NCI-H2107 treated with DMSO at 0.1 percent for 48 hours (cell line): ENCODE data around the gene MRC2.
"Not testable (repeated sequence)": the region's sequence is repeated elsewhere in the genome, so short reads cannot be mapped to it uniquely, and the experiment has no call there.

ENCODE experiments used
- DNase-seq: peaks from one replicate; lab custom pipeline; 2025; ENCODE audit not compliant: unreplicated experiment; lab: John Stamatoyannopoulos, UW

Gene MRC2

GRCh38 chr17:62676231-62676943 is 48.9 kb downstream of the MRC2 start:
- DNase-seq: no peak

DNA sequence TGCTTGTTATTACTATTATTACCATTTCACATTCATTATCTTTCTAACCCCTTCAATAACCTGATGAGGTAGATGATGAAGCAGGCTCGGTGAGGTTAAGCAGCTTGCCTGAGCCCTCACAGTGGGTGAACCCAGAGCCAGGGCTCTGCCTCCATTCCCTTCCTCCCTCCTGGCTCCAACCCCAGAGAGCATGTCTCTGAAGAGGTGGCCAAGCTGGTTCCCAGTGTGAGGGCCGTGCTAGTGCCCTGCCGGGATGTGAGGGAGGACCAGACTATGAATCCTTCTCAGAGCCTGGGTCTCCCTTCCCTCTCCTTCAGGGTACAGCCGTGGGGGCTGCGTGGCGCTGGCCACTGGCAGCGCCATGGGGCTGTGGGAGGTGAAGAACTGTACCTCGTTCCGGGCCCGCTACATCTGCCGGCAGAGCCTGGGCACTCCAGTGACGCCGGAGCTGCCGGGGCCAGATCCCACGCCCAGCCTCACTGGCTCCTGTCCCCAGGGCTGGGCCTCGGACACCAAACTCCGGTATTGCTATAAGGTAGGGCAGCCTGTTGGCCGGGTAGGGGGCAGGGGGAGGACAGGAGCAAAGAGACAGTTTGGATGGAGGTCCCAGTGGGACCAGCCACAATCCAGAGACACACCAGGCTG is 49.6 kb downstream of the MRC2 start:
- no peak for DNase-seq

GRCh38 chr17:62678214-62678919 is 50.9 kb downstream of the MRC2 start:
- no peak for DNase-seq

GRCh38 chr17:62679866-62680377 is 52.5 kb downstream of the MRC2 start:
- DNase-seq: no peak

GRCh38 chr17:62680541-62681052 is 53.1 kb downstream of the MRC2 start:
- no peak for DNase-seq

GRCh38 chr17:62681061-62681938 is 53.8 kb downstream of the MRC2 start:
- DNase-seq: no peak

- DNase-seq: no peak
These were observed 54.5 kb downstream of the MRC2 start for GRCh38 chr17:62681939-62682381.

DNA sequence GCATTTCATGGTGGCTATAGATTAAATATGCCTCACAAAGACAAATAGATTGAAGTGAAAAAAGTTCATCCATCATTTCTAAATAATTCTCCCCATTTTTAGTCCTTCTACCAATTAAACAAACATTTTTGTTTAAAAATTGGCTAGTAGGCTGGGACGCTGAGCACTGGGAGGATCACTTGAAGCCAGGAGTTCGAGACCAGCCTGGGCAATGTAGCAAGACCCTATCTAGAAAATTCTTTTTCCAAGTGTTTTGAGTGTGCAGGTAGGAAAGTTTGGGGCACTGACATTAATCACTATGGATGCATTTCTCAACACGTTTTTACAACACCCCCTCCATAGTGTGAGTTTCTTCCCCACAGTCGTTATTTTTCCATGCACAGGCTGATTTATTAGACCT is 56.7 kb downstream of the MRC2 start:
- no peak for DNase-seq

DNA sequence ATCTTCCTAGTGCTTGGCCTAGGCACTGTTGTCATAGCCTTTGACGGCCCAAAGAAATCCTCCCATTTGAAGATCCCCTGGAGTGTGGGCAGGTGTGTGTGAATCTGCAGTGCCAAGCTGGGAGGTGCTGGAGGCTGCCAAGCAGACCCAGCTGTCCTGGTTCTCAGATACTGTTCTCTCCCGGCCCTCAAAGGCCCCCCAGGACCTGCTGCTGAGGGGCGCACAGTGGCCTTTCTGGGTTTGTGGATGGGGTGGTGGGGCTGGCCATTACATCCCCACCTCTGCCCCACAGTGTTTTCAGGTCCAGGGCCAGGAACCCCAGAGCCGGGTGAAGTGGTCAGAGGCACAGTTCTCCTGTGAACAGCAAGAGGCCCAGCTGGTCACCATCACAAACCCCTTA is 60.5 kb downstream of the MRC2 start:
- no peak for DNase-seq

DNA sequence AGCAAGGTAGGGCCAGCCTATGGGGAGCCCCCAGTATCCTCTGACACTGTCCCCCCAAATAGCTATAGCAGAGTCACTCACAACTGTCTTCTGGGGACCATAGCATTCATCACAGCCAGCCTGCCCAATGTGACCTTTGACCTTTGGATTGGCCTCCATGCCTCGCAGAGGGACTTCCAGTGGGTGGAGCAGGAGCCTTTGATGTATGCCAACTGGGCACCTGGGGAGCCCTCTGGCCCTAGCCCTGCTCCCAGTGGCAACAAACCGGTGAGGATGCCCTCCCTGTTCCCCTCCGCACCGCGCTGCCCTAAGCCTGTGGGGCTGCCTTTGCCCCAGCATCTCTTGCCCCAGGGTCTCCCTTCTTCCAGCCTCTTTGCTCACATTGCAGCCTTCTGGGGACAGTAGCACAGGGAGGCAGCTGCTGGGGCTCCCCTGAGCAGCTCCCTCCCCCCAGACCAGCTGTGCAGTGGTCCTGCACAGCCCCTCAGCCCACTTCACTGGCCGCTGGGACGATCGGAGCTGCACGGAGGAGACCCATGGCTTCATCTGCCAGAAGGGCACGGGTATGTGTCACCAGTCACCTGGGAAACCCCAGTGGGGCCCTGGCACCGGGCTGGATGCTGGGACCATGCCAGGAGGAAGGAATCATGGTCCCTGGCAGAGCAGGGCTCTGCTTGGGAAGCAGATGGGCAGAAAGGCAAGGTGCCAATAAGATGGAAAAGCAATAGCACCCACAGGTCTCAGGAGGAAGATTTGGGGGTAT is 61.1 kb downstream of the MRC2 start:
- DNase-seq: no peak

DNA sequence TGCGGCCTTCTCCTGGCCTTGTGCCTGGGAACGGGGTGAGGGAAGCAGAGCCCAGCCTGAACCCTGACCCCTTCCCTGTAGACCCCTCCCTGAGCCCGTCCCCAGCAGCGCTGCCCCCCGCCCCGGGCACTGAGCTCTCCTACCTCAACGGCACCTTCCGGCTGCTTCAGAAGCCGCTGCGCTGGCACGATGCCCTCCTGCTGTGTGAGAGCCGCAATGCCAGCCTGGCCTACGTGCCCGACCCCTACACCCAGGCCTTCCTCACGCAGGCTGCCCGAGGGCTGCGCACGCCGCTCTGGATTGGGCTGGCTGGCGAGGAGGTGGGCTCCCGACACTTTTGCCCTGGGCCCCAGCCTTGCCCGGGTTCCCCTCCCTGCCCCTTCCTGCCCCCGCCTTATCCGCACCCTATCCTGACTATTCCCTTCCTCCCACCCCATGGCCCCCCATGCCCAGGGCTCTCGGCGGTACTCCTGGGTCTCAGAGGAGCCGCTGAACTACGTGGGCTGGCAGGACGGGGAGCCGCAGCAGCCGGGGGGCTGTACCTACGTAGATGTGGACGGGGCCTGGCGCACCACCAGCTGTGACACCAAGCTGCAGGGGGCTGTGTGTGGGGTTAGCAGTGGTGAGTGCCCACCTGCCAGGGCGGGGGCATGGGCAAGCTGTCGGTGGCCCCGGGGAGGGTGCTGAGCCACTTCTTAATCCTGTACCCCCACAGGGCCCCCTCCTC is 62.1 kb downstream of the MRC2 start:
- no peak for DNase-seq

- DNase-seq: no peak
These were observed 62.9 kb downstream of the MRC2 start for GRCh38 chr17:62690168-62690897.

DNA sequence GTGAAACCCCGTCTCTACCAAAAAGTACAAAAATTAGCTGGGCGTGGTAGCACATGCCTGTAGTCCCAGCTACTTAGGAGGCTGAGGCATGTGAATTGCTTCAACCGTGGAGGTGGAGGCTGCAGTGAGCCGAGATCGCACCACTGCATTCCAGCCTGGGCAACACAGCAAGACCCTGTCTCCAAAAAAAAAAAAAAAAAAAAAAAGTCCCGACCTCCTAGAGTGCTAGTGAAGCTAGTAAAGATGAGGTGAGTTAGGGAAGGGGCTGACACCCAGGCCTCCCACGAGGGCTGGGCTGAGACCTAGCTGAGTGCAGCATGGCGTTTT is 64.1 kb downstream of the MRC2 start:
- not testable (repeated sequence) for DNase-seq

DNA sequence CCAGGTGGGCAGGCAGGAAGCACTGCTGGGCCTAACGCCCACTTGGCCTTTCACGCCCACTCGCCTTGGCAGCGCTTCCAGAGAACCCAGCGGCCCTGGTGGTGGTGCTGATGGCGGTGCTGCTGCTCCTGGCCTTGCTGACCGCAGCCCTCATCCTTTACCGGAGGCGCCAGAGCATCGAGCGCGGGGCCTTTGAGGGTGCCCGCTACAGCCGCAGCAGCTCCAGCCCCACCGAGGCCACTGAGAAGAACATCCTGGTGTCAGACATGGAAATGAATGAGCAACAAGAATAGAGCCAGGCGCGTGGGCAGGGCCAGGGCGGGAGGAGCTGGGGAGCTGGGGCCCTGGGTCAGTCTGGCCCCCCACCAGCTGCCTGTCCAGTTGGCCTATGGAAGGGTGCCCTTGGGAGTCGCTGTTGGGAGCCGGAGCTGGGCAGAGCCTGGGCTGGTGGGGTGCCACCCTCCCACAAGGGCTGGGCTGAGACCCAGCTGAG is 64.7 kb downstream of the MRC2 start:
- DNase-seq: no peak

DNA sequence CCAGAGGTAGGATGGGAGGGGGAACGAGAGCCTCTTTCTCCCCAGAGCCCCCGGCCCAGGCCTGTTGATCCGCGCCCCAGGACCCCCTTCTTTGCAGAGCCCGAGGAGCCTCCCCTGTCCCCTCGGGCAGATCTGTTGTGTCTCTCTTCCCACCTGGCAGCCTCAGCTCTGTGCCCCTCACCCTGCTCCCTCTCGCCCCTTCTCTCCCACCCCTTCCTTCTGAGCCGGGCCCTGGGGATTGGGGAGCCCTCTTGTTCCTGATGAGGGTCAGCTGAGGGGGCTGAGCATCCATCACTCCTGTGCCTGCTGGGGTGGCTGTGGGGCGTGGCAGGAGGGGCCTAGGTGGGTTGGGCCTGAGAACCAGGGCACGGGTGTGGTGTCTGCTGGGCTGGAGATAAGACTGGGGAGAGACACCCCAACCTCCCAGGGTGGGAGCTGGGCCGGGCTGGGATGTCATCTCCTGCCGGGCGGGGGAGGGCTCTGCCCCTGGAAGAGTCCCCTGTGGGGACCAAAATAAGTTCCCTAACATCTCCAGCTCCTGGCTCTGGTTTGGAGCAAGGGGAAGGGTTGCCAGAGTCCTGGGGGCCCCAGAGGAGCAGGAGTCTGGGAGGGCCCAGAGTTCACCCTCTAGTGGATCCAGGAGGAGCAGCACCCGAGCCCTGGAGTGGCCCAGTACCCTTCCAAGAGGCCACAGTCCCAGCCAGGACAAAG is 65.4 kb downstream of the MRC2 start:
- DNase-seq: no peak

- DNase-seq: no peak
These were observed 66.3 kb downstream of the MRC2 start for GRCh38 chr17:62693616-62694409.

GRCh38 chr17:62695093-62695738 is 67.7 kb downstream of the MRC2 start:
- DNase-seq: not testable (repeated sequence)
